Measurements from ENCODE around the gene RNF130.

RNF130 gene

DNA sequence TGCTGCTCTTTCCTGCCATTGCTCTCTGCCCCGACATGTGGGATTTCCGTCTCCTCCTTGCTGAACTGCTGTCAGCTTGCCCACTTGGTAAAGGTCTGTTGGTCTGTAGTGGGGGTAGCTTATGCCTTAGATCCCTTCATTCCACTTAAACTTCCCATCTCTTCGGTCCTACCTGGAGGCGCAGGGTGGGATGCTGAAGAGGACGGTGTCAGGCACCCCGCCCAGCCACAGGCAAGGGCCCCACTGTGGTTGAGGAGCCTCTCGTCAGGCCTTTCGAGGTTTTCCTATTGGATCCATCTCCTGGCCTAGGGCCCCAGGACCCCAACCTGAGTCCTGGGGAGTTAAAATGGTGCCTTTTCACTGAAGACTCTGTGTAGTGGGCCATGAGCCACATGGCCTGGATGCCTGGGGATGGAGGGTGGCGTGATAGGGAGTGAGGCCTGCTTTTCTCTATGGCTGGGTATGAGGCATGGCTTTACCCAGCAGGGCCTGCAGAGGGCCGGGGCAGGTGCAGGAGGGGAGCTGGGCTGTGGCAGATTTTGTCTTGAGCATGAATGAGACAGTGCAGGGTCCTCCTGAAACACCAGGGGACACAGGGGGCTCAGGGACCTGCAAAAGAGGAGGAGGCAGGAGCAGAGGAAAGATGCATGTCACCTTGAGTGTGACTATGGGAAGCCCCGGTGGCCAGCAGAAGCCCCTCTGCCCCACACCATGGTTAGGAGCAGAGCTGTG, 25.8 kb upstream of the RNF130 start:
- H2AFZ ChIP-seq (ENCODE audit: low read length), result no peak overlapping the region
- H3K9ac ChIP-seq (ENCODE audit: low read length), result no peak overlapping the region
- 0 out of 2 replicates have a peak, but pooled peaks cover 4% of the 10 kb centered on the region for H3K27me3 ChIP-seq (ENCODE audit: insufficient read depth, low read length)
- TF ChIP-seq CTCF (IDR thresholded peaks at IDR 0.05; ENCODE audit: low read length), result no peak
- TF ChIP-seq EZH2 (IDR thresholded peaks at IDR 0.05; ENCODE audit: borderline replicate concordance, low read length), result no peak
- no peaks in the 10 kb centered on the region for H3K79me2 ChIP-seq (ENCODE audit: insufficient read depth, low read length)
- H3K27ac ChIP-seq (ENCODE audit: low read depth, low read length, poor library complexity, severe bottlenecking), result no peak overlapping the region
- H3K4me3 ChIP-seq (ENCODE audit: low read depth, low read length, poor library complexity, severe bottlenecking), result no peak overlapping the region
- no peaks in the 10 kb centered on the region for H3F3A ChIP-seq (ENCODE audit: insufficient read depth, low read length)
- no peaks in the 10 kb centered on the region for H3K36me3 ChIP-seq (ENCODE audit: insufficient read depth, low read length)
- no peak overlapping the region for H3K4me2 ChIP-seq (ENCODE audit: low read length)
- no peaks in the 10 kb centered on the region for H3K9me2 ChIP-seq (ENCODE audit: low read depth, low read length)
- H3K9me3 ChIP-seq (ENCODE audit: low read length), result no peaks in the 10 kb centered on the region
- H4K20me1 ChIP-seq (ENCODE audit: insufficient read depth, low read length), result no peaks in the 10 kb centered on the region
- no peaks in the 10 kb centered on the region for H3K4me1 ChIP-seq (ENCODE audit: insufficient read depth, low read length, severe bottlenecking)

GRCh38 chr5:180096616-180097015, 25.1 kb upstream of the RNF130 start:
- Histone ChIP-seq H3K9me2 (ENCODE audit: low read depth, low read length) (no peaks in the 10 kb centered on the region), H3K4me3 (ENCODE audit: low read depth, low read length, poor library complexity, severe bottlenecking) (no peak overlapping the region), H3F3A (ENCODE audit: insufficient read depth, low read length) (no peaks in the 10 kb centered on the region), H3K4me1 (ENCODE audit: insufficient read depth, low read length, severe bottlenecking) (no peaks in the 10 kb centered on the region), H3K4me2 (ENCODE audit: low read length) (no peak overlapping the region), H2AFZ (ENCODE audit: low read length) (no peak overlapping the region), H4K20me1 (ENCODE audit: insufficient read depth, low read length) (no peaks in the 10 kb centered on the region), H3K9ac (ENCODE audit: low read length) (no peak overlapping the region), H3K9me3 (ENCODE audit: low read length) (no peaks in the 10 kb centered on the region), H3K27me3 (ENCODE audit: insufficient read depth, low read length) (0 out of 2 replicates have a peak, but pooled peaks cover 4% of the 10 kb centered on the region), H3K27ac (ENCODE audit: low read depth, low read length, poor library complexity, severe bottlenecking) (no peak overlapping the region), H3K36me3 (ENCODE audit: insufficient read depth, low read length) (no peaks in the 10 kb centered on the region), H3K79me2 (ENCODE audit: insufficient read depth, low read length) (no peaks in the 10 kb centered on the region)
- no peak for TF ChIP-seq EZH2 (IDR thresholded peaks at IDR 0.05; ENCODE audit: borderline replicate concordance, low read length)
- no peak for TF ChIP-seq CTCF (IDR thresholded peaks at IDR 0.05; ENCODE audit: low read length)

- no peak for TF ChIP-seq EZH2 (IDR thresholded peaks at IDR 0.05; ENCODE audit: borderline replicate concordance, low read length)
- TF ChIP-seq CTCF (IDR thresholded peaks at IDR 0.05; ENCODE audit: low read length), result no peak
- no peaks in the 10 kb centered on the region for H3K9me3 ChIP-seq (ENCODE audit: low read length)
- H3K4me3 ChIP-seq (ENCODE audit: low read depth, low read length, poor library complexity, severe bottlenecking), result no peak overlapping the region
- H3K27ac ChIP-seq (ENCODE audit: low read depth, low read length, poor library complexity, severe bottlenecking), result no peak overlapping the region
- no peaks in the 10 kb centered on the region for H3K79me2 ChIP-seq (ENCODE audit: insufficient read depth, low read length)
- H4K20me1 ChIP-seq (ENCODE audit: insufficient read depth, low read length), result no peaks in the 10 kb centered on the region
- no peak overlapping the region for H2AFZ ChIP-seq (ENCODE audit: low read length)
- H3K36me3 ChIP-seq (ENCODE audit: insufficient read depth, low read length), result no peaks in the 10 kb centered on the region
- H3F3A ChIP-seq (ENCODE audit: insufficient read depth, low read length), result no peaks in the 10 kb centered on the region
- 0 out of 2 replicates have a peak, but pooled peaks cover 4% of the 10 kb centered on the region for H3K27me3 ChIP-seq (ENCODE audit: insufficient read depth, low read length)
- no peaks in the 10 kb centered on the region for H3K9me2 ChIP-seq (ENCODE audit: low read depth, low read length)
- H3K4me2 ChIP-seq (ENCODE audit: low read length), result no peak overlapping the region
- H3K9ac ChIP-seq (ENCODE audit: low read length), result no peak overlapping the region
- no peaks in the 10 kb centered on the region for H3K4me1 ChIP-seq (ENCODE audit: insufficient read depth, low read length, severe bottlenecking)
Observed at GRCh38 chr5:180095545-180095944, 24.0 kb upstream of the RNF130 start.

All from OCI-LY1 (cell line).